ENCODE data around the gene DCDC1.

DCDC1 gene

GRCh38 chr11:31231601-31232000 lies 137.9 kb downstream of the DCDC1 start:
- DNase-seq (ENCODE audit: low spot score): no peak

- no peak for DNase-seq (ENCODE audit: low spot score)
Measured at GRCh38 chr11:31218847-31219246, 150.7 kb downstream of the DCDC1 start.

GRCh38 chr11:31214372-31214771 lies 155.2 kb downstream of the DCDC1 start:
- no peak for DNase-seq (ENCODE audit: low spot score)

GRCh38 chr11:31199378-31199777 lies 170.2 kb downstream of the DCDC1 start:
- no peak for DNase-seq (ENCODE audit: low spot score)

GRCh38 chr11:31173926-31174680 lies 195.4 kb downstream of the DCDC1 start:
- no peak for DNase-seq (ENCODE audit: low spot score)

- DNase-seq (ENCODE audit: low spot score): peak; percentile 17
Measured at GRCh38 chr11:31160504-31161422, 208.8 kb downstream of the DCDC1 start.

- DNase-seq (ENCODE audit: low spot score): no peak
Measured at GRCh38 chr11:31150841-31151240, 218.7 kb downstream of the DCDC1 start.

- DNase-seq (ENCODE audit: low spot score): no peak
Measured at GRCh38 chr11:31150011-31150410, 219.5 kb downstream of the DCDC1 start.

GRCh38 chr11:31141789-31142188 lies 227.8 kb downstream of the DCDC1 start:
- DNase-seq (ENCODE audit: low spot score): no peak

- DNase-seq (ENCODE audit: low spot score): no peak
Measured at GRCh38 chr11:31139479-31139878, 230.1 kb downstream of the DCDC1 start.

- no peak for DNase-seq (ENCODE audit: low spot score)
Measured at GRCh38 chr11:31132531-31133421, 236.8 kb downstream of the DCDC1 start.

- no peak for DNase-seq (ENCODE audit: low spot score)
Measured at GRCh38 chr11:31131760-31132159, 237.8 kb downstream of the DCDC1 start.

- no peak for DNase-seq (ENCODE audit: low spot score)
Measured at GRCh38 chr11:31127290-31127689, 242.2 kb downstream of the DCDC1 start.

GRCh38 chr11:31120428-31120827 lies 249.1 kb downstream of the DCDC1 start:
- DNase-seq (ENCODE audit: low spot score): no peak

GRCh38 chr11:31118566-31118965 lies 251.0 kb downstream of the DCDC1 start:
- no peak for DNase-seq (ENCODE audit: low spot score)

- no peak for DNase-seq (ENCODE audit: low spot score)
Measured at GRCh38 chr11:31117038-31117437, 252.5 kb downstream of the DCDC1 start.

GRCh38 chr11:31114442-31114841 lies 255.1 kb downstream of the DCDC1 start:
- DNase-seq (ENCODE audit: low spot score): no peak

- no peak for DNase-seq (ENCODE audit: low spot score)
Measured at GRCh38 chr11:31110830-31111229, 258.7 kb downstream of the DCDC1 start.

- no peak for DNase-seq (ENCODE audit: low spot score)
Measured at GRCh38 chr11:31109446-31109845, 260.1 kb downstream of the DCDC1 start.

- no peak for DNase-seq (ENCODE audit: low spot score)
Measured at GRCh38 chr11:31107649-31108048, 261.9 kb downstream of the DCDC1 start.

- peak; percentile 36 for DNase-seq (ENCODE audit: low spot score)
Measured at GRCh38 chr11:31106968-31107576, 262.5 kb downstream of the DCDC1 start.

- no peak for DNase-seq (ENCODE audit: low spot score)
Measured at GRCh38 chr11:31106326-31106725, 263.2 kb downstream of the DCDC1 start.

All from kidney capillary endothelial cell (primary cell).